Tibial nerve (tissue), 4 donors: ENCODE data around the gene HAGHL. TPM values are rescaled to one million over a fixed set of nuclear protein-coding genes. Genes with fewer than 3 reads are reported as not detected.

ENCODE experiments used
- DNase-seq, 2 donors: peaks; one replicate each; pipeline ENCODE4 v3.0.0-alpha.2; 2019; ENCODE audit warnings: low spot score in 2 of 2
- H3K27ac ChIP-seq, 4 donors: fragments of 200-600 bp; sonication (generic) in 3 of 4; one replicate each; pipeline ENCODE4 v1.5.1; 2017 to 2019; ENCODE audit warnings: mild to moderate bottlenecking in 1 of 4
- H3K27me3 ChIP-seq, 2 donors: fragments of 200-600 bp; sonication (generic) in 1 of 2; one replicate each; pipeline versions ENCODE4 v1.5.1 to v1.6.0; 2017 to 2019
- H3K36me3 ChIP-seq, 3 donors: fragments of 200-600 bp; sonication (generic); one replicate each; pipeline ENCODE4 v1.5.1; 2018 to 2019
- H3K4me1 ChIP-seq, 4 donors: fragments of 200-600 bp; sonication (generic) in 3 of 4; one replicate each; pipeline ENCODE4 v1.5.1; 2017 to 2019
- H3K4me3 ChIP-seq, 4 donors: fragments of 200-600 bp; sonication (generic) in 3 of 4; one replicate each; pipeline ENCODE4 v1.5.1; 2017 to 2019; ENCODE audit warnings: mild to moderate bottlenecking in 1 of 4, moderate library complexity in 1 of 4
- H3K9me3 ChIP-seq, 4 donors: fragments of 200-600 bp; sonication (generic) in 3 of 4; one replicate each; pipeline ENCODE4 v1.5.1; 2017 to 2019
- EP300 ChIP-seq, 2 donors: sonication (generic); formaldehyde crosslinking; IDR thresholded peaks; one replicate each; pipeline ENCODE4 v1.6.1; 2017; ENCODE audit warnings: antibody characterized with exemption in 2 of 2, mild to moderate bottlenecking in 1 of 2
- POLR2A ChIP-seq, 2 donors: fragments of 450-650 bp; IDR thresholded peaks; one replicate each; pipeline ENCODE4 v1.6.1; 2017; ENCODE audit warnings: antibody characterized with exemption in 2 of 2, mild to moderate bottlenecking in 2 of 2, moderate library complexity in 2 of 2
- WGBS, 2 donors: methylation state at CpG; one replicate each; pipeline ENCODE4 v1.1.5; 2018; 5-methylcytosine and 5-hydroxymethylcytosine counted together
- total RNA-seq, 4 donors: library from RNA; depleted of rRNA; stranded (reverse); fragments of >200 nt; gene quantifications; one replicate each; pipeline ENCODE4 v1.1.0, GENCODE V29; 2016
- TF ChIP-seq, protein P1 (sequence below), 5 experiments: fragments of 200-600 bp in 3 of 5; fragments of 450-650 bp in 2 of 5; sonication (generic) in 3 of 5; IDR thresholded peaks; one replicate each; pipeline ENCODE4 v1.5.1; 2016 to 2019; ENCODE audit warnings: antibody characterized with exemption in 5 of 5, mild to moderate bottlenecking in 3 of 5, moderate library complexity in 2 of 5

HAGHL gene
- total RNA-seq, 4 donors from 2014 or later, result 3.5 to 18.0 (median 6.3) TPM

DNA sequence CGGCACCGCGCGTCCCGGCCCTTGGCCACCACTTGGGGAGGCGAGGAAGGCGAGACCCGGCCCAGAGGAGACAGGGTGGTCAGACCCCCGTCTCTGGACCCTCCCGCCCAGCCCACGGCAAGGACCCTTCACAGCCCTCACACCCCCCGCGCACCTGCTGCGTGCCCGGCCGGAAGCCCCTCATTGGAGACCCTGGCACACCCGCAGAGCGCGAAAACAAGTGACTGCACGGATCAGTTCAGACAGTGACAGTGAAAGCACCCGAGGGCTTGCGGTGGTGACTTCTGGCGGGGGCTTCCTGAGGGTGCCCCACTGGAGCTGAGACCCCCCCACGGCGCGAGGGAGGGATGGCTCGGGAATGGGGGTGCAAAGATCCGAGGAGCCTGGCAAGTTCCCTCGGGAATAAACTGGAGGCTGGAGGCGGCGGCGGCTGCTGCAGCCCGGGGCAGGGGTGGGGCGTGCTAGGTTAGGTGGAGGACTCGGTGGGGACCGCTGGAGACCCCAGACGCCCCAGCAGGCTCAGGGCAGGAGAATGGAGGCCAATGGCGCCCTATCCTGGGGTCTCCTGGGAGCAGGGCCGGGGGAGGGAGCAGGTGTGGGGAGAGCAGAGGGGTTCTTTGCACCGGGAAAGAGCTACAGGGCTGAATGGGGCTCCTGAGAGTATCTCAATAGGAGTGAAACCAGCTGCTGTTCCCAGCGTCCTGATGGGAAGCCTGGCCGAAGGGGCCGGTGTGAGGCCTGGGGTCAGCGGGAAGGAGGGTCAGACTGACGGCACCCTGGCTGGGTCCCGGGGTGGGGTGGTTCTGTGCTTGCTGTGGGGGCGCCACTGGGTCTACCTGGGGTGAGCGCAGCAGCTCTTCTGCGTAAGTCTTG, 20.5 kb upstream of the HAGHL start:
- Histone ChIP-seq H3K4me3 (peak overlapping the region in 1 of 4 donors; percentile 44), H3K27me3 (peaks cover 2 to 93% of the 10 kb centered on the region in 2 donors)
- DNase-seq, result no peak

DNA sequence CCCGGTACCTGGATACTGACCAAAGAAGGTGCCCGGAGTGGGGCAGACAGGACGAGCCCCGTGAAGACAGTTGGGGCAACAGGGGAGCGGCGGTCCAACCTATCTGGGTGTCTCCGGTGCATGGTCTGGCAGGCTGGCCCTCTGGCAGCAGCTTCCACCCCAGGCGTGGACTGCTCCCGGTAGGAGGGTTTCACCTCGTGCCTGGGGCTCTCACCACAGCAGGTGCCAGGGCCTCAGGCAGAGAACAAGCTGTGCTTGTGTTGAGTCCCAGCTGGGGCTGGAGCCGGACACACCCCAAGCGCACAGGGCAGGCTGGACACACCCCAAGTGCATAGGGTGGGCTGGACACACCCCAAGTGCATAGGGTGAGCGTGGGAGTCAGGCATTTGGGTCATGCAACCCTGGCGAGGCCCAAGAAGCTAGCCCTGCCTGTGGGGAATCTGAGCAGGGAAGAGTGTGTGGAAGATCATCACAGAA, 19.8 kb upstream of the HAGHL start:
- Histone ChIP-seq H3K9me3 (no peaks in the 10 kb centered on the region), H3K4me3 (peak overlapping the region in 1 of 4 donors; percentile 44), H3K36me3 (no peaks in the 10 kb centered on the region), H3K27me3 (peaks cover 2 to 88% of the 10 kb centered on the region in 2 donors), H3K4me1 (peaks cover 0 to 47% (median 7%) of the 10 kb centered on the region in 4 donors), H3K27ac (peak overlapping the region in 1 of 4 donors; percentile 50)
- TF ChIP-seq, protein P1, sequence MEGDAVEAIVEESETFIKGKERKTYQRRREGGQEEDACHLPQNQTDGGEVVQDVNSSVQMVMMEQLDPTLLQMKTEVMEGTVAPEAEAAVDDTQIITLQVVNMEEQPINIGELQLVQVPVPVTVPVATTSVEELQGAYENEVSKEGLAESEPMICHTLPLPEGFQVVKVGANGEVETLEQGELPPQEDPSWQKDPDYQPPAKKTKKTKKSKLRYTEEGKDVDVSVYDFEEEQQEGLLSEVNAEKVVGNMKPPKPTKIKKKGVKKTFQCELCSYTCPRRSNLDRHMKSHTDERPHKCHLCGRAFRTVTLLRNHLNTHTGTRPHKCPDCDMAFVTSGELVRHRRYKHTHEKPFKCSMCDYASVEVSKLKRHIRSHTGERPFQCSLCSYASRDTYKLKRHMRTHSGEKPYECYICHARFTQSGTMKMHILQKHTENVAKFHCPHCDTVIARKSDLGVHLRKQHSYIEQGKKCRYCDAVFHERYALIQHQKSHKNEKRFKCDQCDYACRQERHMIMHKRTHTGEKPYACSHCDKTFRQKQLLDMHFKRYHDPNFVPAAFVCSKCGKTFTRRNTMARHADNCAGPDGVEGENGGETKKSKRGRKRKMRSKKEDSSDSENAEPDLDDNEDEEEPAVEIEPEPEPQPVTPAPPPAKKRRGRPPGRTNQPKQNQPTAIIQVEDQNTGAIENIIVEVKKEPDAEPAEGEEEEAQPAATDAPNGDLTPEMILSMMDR (IDR thresholded peaks at IDR 0.05), result no peak
- no peak for TF ChIP-seq POLR2A (IDR thresholded peaks at IDR 0.05)
- DNase-seq, result no peak
- 24 to 25% methylated on average over 14 of the region's 14 CpGs for WGBS, 2 donors

More for the DNA sequence above, 20.5 kb upstream of the HAGHL start:
- WGBS, 2 donors, result 5 to 10% methylated on average over 21 to 33 of the region's 49 CpGs
- TF ChIP-seq POLR2A (IDR thresholded peaks at IDR 0.05), result no peak
- TF ChIP-seq, protein P1 (IDR thresholded peaks at IDR 0.05), result no peak
- no peak for TF ChIP-seq EP300 (IDR thresholded peaks at IDR 0.05)
- H3K4me1 ChIP-seq, result peaks cover 0 to 41% (median 4%) of the 10 kb centered on the region in 4 donors
- no peaks in the 10 kb centered on the region for H3K36me3 ChIP-seq
- H3K27ac ChIP-seq, result peak overlapping the region in 1 of 4 donors; percentile 50
- H3K9me3 ChIP-seq, result no peaks in the 10 kb centered on the region

DNA sequence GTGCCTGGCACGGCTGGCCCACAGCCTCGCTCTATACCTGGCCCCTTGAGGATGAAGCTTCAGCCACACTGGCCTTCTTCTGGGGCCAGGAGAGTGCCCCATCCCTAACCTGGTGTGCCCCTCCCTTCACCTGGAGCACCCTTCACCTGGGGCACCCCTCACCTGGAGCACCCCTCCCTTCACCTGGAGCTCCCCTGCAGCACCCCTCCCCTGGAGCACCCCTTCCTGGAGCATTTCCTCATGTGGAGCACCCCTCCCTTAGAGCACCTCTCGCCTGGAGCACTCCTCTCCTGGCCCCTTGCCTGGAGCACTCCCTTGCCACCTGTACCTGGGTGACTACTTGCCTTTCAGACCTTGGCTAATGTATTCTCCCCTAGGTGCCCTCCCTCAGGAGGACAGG, 18.9 kb upstream of the HAGHL start:
- 54 to 57% methylated on average over 3 of the region's 3 CpGs for WGBS, 2 donors
- Histone ChIP-seq H3K9me3 (no peaks in the 10 kb centered on the region), H3K27me3 (peaks cover 2 to 79% of the 10 kb centered on the region in 2 donors), H3K4me3 (no peak overlapping the region), H3K4me1 (peaks cover 0 to 47% (median 7%) of the 10 kb centered on the region in 4 donors), H3K36me3 (no peaks in the 10 kb centered on the region), H3K27ac (no peak overlapping the region)
- TF ChIP-seq, protein P1 (IDR thresholded peaks at IDR 0.05), result no peak
- TF ChIP-seq EP300 (IDR thresholded peaks at IDR 0.05) (no peak), POLR2A (IDR thresholded peaks at IDR 0.05) (no peak)
- no peak for DNase-seq

DNA sequence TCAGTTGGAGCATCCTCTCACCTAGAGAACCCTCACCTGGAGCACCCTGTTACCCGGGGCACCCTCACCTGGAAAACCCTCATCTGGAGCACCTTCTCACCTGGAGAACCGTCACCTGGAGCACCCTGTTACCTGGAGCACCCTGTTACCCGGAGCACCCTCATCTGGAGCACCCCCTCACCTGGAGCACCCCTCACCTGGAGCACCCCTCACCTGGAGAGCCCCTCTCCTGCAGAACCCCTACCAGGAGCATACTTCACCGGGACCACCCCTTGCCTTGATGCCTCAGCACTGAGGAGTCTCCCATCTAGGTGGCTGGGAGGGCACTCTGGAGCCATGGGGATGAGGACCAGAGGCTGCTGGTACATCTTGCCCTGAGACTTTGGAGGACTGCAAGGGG, 17.9 kb upstream of the HAGHL start:
- TF ChIP-seq, protein P1 (IDR thresholded peaks at IDR 0.05), result no peak
- TF ChIP-seq POLR2A (IDR thresholded peaks at IDR 0.05), result no peak
- no peak for TF ChIP-seq EP300 (IDR thresholded peaks at IDR 0.05)
- Histone ChIP-seq H3K4me3 (no peak overlapping the region), H3K36me3 (no peaks in the 10 kb centered on the region), H3K27me3 (peaks cover 2 to 69% of the 10 kb centered on the region in 2 donors), H3K9me3 (no peaks in the 10 kb centered on the region), H3K4me1 (peaks cover 0 to 49% (median 7%) of the 10 kb centered on the region in 4 donors), H3K27ac (no peak overlapping the region)
- DNase-seq, result no peak
- 79 to 90% methylated on average over 3 to 4 of the region's 4 CpGs for WGBS, 2 donors
